Epithelial cell of esophagus (primary cell): ENCODE measurements around the gene TM4SF4.

Experiments used
- DNase-seq: peaks from one replicate; pipeline ENCODE4 v3.0.0; 2010; ENCODE audit warnings: low read depth
- H3K4me3 ChIP-seq: 2 replicates; pipeline ENCODE4 v1.5.1; 2011; ENCODE audit warnings: mild to moderate bottlenecking, low read length, control low read depth
- TF ChIP-seq, protein P1 (sequence below): IDR thresholded peaks from 2 replicates; pipeline ENCODE4 v1.5.1; 2011; ENCODE audit warnings: low read depth, mild to moderate bottlenecking, low read length, control low read depth, inconsistent platforms; ENCODE audit not compliant: insufficient read depth; ENCODE audit errors: missing control alignments

The TM4SF4 gene

DNA sequence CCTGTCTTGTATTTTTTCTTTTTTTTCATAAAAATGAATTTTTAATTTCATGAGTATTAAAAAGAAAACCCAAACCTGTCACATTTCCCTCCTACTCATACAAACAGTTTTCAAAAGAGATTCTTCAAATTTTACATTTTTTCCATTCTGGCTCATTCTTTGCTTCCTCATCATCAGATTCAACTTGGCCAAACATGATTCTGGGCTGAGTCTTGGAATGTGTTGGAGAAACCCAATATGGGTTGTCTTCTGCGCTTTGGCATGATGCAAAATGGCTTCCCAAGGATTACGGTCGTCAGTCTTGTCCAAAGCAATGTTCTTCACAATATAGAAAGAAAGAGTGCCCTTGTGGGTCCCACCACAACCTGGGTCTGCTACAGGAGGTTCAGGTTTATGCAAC is 12.4 kb upstream of the TM4SF4 start:
- DNase-seq, result no peak
- TF ChIP-seq, protein P1, sequence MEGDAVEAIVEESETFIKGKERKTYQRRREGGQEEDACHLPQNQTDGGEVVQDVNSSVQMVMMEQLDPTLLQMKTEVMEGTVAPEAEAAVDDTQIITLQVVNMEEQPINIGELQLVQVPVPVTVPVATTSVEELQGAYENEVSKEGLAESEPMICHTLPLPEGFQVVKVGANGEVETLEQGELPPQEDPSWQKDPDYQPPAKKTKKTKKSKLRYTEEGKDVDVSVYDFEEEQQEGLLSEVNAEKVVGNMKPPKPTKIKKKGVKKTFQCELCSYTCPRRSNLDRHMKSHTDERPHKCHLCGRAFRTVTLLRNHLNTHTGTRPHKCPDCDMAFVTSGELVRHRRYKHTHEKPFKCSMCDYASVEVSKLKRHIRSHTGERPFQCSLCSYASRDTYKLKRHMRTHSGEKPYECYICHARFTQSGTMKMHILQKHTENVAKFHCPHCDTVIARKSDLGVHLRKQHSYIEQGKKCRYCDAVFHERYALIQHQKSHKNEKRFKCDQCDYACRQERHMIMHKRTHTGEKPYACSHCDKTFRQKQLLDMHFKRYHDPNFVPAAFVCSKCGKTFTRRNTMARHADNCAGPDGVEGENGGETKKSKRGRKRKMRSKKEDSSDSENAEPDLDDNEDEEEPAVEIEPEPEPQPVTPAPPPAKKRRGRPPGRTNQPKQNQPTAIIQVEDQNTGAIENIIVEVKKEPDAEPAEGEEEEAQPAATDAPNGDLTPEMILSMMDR, result no peak
- H3K4me3 ChIP-seq, result no peak overlapping the region

DNA sequence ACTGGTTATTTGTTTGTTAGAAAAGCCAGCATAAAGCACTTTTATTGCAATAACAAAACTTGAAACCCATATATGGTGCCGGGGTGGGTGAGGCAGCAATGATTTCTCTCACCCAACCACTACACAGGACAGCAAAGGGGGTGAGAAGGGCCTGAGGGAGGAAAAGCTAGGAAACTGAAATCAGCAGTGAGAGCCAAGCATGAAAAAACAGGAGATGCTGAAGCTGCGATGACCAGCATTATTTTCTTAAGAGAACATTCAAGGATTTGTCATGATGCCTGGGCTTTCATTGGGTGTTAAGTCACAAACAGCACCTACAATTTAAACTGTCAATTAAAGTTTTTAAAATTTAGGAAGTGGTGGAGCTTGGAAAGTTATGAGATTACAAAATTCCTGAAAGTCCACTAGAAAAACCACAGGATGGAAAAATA is 11.9 kb upstream of the TM4SF4 start:
- no peak for DNase-seq
- H3K4me3 ChIP-seq, result no peak overlapping the region
- TF ChIP-seq, protein P1, result no peak

DNA sequence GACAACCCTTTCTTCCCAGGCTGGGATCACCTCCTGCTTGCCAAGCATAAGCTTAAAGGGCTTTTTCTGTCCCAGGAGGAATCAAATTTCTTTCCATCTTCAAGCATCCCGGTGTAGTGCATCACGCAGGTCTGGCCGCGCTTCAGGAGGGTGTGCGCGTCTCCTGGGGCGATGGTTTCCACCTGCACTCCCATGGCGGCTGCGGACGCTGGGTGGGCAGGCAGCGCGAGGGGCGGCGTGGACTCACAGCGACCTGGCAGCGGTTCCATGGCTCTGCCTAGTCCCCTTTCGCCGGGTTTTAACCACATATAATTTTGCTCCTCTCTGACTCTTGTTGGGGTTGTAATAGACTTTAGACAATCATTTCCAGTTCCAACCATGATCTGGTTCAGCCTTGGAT is 10.6 kb upstream of the TM4SF4 start:
- no peak overlapping the region for H3K4me3 ChIP-seq
- no peak for DNase-seq
- TF ChIP-seq, protein P1, result no peak

GRCh38 chr3:149464542-149465328 is 9.8 kb upstream of the TM4SF4 start:
- TF ChIP-seq, protein P1, result no peak
- DNase-seq, result no peak
- no peak overlapping the region for H3K4me3 ChIP-seq

DNA sequence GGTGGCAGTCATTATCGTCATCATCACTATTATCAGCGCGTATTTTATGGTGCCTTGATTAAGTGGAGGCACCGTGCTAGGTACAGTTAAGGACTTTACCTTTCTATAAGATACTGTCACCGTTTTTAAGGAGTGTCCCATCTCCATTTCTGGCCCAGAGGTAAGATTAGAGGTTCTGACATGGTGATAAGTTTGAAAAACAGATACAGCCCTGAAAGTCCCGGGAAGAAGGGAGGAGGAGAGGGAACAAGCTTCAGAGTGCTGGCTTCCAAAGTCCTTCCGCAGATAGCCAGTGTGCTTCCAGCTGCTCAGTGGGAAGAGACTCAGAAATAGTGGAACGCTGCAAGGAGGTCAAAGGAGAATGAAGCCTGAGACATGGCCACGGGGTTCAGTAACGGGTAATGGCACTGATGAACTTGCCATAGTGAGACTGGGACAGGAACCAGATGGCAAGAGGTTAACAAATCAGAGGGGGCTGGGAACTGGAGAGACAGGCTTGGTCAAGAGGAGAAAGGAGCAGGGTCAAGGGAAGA is 9.1 kb upstream of the TM4SF4 start:
- no peak for DNase-seq
- no peak overlapping the region for H3K4me3 ChIP-seq
- TF ChIP-seq, protein P1, result no peak

DNA sequence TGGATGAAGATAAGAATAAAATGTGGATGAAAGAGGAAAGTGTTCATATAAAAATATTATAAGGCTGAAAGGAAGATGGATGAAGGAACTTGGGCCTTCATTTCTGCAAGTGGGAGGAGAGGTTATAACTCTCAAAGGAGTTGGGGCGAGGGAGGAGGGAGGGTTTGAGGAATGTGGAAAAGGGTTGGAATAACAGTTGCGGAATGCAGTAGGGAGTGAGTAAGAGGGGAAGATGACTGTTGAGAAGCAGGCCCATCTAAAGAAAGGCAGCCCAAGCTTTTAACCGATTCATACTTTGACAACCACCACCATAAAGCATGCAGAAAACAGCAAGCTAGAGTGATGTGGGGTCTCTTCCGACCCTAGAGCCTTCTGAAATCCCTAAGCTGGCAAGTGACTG is 8.3 kb upstream of the TM4SF4 start:
- peak; percentile 65 for DNase-seq
- TF ChIP-seq, protein P1, result no peak
- no peak overlapping the region for H3K4me3 ChIP-seq
